NB4 (cell line): Measurements from ENCODE around the gene IDI1.

Source experiments
- MYC ChIP-seq: IDR thresholded peaks from 2 replicates; pipeline ENCODE4 v1.6.1; 2011; ENCODE audit warnings: low read depth, low read length
- POLR2A ChIP-seq: IDR thresholded peaks from 2 replicates; pipeline ENCODE4 v1.6.1; 2011; ENCODE audit warnings: mild to moderate bottlenecking; ENCODE audit not compliant: insufficient read length; ENCODE audit errors: extremely low read depth
- TF ChIP-seq, protein P1 (sequence below): IDR thresholded peaks from one replicate; pipeline ENCODE4 v1.5.1; 2012; ENCODE audit warnings: low read depth, low read length
- TF ChIP-seq, protein P2 (sequence below): IDR thresholded peaks from 2 replicates; pipeline ENCODE4 v1.6.1; 2011; ENCODE audit warnings: low read depth, low read length

DNA sequence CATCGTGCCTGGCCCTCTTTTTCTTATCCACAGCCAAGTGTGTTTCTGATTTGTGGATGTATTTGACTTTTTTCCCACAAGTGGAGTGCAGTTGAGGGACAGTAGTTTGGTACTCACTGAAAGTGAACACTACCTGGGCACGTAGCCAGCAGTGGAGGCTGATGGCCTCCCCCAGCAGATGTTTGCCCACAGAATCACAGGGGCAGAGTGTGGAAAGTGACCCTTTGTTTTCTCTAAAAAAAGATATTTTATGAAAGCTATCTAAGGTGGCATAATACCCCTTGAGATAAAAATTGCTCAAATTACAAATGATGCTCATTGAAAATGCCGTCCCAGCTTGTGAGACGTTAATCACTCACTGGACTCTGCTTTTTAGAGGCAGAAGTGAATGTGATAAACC, 36.3 kb upstream of the IDI1 start:
- TF ChIP-seq, protein P1, sequence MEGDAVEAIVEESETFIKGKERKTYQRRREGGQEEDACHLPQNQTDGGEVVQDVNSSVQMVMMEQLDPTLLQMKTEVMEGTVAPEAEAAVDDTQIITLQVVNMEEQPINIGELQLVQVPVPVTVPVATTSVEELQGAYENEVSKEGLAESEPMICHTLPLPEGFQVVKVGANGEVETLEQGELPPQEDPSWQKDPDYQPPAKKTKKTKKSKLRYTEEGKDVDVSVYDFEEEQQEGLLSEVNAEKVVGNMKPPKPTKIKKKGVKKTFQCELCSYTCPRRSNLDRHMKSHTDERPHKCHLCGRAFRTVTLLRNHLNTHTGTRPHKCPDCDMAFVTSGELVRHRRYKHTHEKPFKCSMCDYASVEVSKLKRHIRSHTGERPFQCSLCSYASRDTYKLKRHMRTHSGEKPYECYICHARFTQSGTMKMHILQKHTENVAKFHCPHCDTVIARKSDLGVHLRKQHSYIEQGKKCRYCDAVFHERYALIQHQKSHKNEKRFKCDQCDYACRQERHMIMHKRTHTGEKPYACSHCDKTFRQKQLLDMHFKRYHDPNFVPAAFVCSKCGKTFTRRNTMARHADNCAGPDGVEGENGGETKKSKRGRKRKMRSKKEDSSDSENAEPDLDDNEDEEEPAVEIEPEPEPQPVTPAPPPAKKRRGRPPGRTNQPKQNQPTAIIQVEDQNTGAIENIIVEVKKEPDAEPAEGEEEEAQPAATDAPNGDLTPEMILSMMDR = no peak
- TF ChIP-seq POLR2A (no peak), MYC (no peak)
- TF ChIP-seq, protein P2, sequence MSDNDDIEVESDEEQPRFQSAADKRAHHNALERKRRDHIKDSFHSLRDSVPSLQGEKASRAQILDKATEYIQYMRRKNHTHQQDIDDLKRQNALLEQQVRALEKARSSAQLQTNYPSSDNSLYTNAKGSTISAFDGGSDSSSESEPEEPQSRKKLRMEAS = no peak
